Hypothalamus (tissue), 51 donors: Measurements from ENCODE around the gene HNRNPH2.

Experiments
- DNase-seq, 51 donors: peaks; one replicate each; lab custom pipeline; 2025; lab: John Stamatoyannopoulos, UW

The HNRNPH2 gene

GRCh38 chrX:101449279-101449678 lies 41.3 kb downstream of the HNRNPH2 start:
- DNase-seq, result no peak

DNA sequence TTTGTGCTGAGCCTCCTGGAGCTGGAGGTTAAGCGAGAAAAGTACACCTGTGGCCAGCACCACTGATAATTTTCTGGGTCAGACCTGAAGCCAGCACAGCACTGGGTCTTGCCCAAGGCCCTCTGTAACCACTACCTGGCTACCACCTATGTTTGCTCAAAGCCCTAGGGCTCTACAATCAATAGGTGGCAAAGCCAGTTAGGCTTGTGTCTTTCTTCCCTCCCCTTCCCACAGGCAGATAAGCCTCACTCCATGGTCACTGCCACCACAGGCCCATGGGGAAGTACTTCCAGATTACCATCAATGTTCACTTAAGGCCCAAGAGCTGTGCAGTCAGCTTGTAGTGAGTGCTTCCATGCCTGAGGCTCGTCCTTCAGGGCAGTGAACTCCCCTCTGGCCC lies 42.1 kb downstream of the HNRNPH2 start:
- no peak for DNase-seq

DNA sequence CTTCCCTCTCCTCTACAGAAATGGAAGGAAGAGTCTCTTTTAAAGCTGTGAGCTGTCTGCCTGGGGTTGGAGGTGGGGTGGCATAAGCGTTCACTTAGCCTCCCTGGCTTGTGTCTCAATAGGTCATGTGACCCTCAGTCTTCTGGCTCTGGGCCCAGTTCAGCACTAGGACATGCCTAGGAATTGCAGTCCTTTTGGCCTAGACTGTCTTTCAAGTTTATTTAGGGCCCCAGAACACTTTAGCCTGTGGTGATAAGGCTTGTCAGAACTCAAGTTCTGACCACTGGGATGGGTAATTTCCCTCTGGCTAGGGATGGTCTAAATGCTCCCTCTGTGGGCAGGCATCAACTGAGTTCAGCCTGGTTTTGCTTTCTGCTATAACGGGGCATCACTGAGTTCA lies 42.9 kb downstream of the HNRNPH2 start:
- DNase-seq, result peak in 8 of 51 donors; percentile 1 to 31 (median 2)

DNA sequence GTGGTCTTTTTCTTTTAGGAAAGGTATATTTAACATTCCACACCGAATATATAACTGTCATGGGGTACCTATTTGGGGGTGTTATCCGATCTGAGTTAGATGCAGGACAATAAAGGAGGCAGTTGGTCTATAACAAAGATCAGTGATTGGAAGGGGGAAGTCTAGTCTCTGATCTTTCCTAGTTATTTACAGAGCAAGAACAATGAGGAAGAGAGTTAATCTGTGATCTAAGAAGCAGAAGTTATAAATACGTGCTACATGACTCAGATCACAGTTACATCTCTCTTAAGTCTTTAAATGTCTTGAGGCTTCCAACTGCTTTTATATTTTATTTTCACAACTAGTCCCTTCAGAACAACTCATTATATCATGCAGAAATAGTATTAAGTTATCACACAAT lies 44.0 kb downstream of the HNRNPH2 start:
- DNase-seq, result no peak

DNA sequence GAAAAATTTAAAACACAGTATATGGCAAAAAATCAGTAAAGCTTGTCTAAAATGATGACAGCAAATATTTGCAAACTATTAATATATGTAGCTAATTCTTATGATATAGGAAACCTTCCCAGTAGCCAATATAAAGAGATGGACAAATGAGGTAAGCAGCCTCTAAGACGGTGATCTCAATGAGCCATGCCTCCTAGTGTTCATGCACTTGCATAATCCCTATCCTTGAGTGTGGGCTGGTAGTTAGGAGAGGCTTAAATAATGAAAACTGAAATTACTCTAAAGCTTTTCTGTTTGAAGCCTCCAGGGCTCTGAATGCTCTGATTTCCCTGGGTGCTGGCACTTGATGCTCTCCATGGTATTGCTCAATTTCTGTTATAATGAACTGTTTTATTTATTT lies 52.6 kb downstream of the HNRNPH2 start:
- no peak for DNase-seq

GRCh38 chrX:101462892-101463291 lies 54.9 kb downstream of the HNRNPH2 start:
- DNase-seq, result no peak
